GM12878 (cell line): ENCODE measurements around the gene SSBP2.

Experiments used
- NR2C1 ChIP-seq: fragments of 450-650 bp; IDR thresholded peaks from 2 replicates; pipeline ENCODE4 v1.6.1; 2017; ENCODE audit warnings: antibody characterized with exemption, mild to moderate bottlenecking, moderate library complexity
- SUPT20H ChIP-seq: IDR thresholded peaks from 2 replicates; pipeline ENCODE4 v1.6.1; 2011; ENCODE audit warnings: low read depth, mild to moderate bottlenecking, low read length, moderate library complexity, borderline replicate concordance; ENCODE audit not compliant: control insufficient read depth
- ZSCAN29 ChIP-seq: fragments of 450-650 bp; IDR thresholded peaks from 2 replicates; pipeline ENCODE4 v1.6.1; 2017; ENCODE audit warnings: mild to moderate bottlenecking, moderate library complexity
- TF ChIP-seq, protein P1 (sequence below): fragments of 450-650 bp; conservative IDR thresholded peaks from 2 replicates; pipeline ENCODE4 v1.6.1; 2017; ENCODE audit warnings: mild to moderate bottlenecking, moderate library complexity

DNA sequence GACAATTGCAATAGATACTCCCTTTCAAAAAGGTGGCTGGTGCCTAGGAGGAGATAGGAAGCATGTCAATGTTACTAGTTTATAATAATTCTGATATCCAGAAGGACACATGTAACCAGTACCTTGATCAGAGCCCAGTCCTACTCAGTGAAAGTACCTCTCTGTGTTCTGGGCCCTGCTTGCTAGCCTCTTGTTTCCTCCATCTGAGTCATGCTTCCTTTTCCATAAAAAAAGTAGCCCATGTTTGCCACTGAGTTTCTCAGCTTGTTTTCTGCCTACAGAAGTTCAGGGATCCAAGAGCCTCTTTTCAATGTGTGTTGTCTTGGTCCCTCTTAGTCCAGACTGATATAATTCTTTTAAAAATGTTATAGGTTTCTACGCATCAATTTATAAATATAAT lies 149.0 kb downstream of the SSBP2 start:
- TF ChIP-seq SUPT20H (no peak), NR2C1 (no peak), ZSCAN29 (no peak)
- TF ChIP-seq, protein P1, sequence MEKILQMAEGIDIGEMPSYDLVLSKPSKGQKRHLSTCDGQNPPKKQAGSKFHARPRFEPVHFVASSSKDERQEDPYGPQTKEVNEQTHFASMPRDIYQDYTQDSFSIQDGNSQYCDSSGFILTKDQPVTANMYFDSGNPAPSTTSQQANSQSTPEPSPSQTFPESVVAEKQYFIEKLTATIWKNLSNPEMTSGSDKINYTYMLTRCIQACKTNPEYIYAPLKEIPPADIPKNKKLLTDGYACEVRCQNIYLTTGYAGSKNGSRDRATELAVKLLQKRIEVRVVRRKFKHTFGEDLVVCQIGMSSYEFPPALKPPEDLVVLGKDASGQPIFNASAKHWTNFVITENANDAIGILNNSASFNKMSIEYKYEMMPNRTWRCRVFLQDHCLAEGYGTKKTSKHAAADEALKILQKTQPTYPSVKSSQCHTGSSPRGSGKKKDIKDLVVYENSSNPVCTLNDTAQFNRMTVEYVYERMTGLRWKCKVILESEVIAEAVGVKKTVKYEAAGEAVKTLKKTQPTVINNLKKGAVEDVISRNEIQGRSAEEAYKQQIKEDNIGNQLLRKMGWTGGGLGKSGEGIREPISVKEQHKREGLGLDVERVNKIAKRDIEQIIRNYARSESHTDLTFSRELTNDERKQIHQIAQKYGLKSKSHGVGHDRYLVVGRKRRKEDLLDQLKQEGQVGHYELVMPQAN: no peak
